NCI-H460 (cell line): ENCODE measurements around the gene LILRB1. TPM values are rescaled to one million over a fixed set of nuclear protein-coding genes. Genes with fewer than 3 reads are reported as not detected.
"Not testable (repeated sequence)": the region's sequence is repeated elsewhere in the genome, so short reads cannot be mapped to it uniquely, and the experiment has no call there.

Source experiments
- DNase-seq: peaks from one replicate; pipeline ENCODE4 v3.0.0-alpha.2; 2016; ENCODE audit warnings: low read depth; ENCODE audit errors: extremely low read depth
- small RNA-seq, 2 experiments: library from RNA; depleted of rRNA; stranded (forward); fragments of <200 nt; gene quantifications; one replicate each; pipeline ENCODE3, GENCODE V24; 2014
- total RNA-seq: library from RNA; depleted of rRNA; stranded (reverse); fragments of >200 nt; shearing (Covaris generic); gene quantifications from 2 replicates; pipeline ENCODE4 v1.2.3, GENCODE V29; 2014; rRNA removed

LILRB1 gene
- total RNA-seq, 1 experiment from 2014 or later: not detected

DNA sequence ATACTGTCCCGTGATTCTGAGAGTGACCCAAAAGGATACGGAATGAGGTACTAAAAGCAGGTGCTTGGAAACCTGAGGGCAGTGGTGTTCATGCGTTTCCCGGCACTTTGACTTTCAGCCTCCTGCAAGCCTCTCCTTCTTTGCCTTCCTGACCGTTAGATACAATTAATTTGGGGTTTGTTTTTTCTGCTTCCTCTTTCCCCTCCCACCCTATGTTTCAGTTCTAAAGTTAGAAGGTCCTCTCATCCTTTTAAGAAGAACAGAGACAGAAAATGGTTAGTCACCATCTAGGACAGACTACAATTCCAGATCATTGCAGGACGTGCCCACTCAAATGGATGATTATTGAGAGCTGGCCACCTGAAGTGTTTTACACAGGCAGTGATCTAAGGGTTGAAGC is 30.7 kb downstream of the LILRB1 start:
- DNase-seq: no peak

- no peak for DNase-seq
Measured at GRCh38 chr19:54661846-54662481, 31.7 kb downstream of the LILRB1 start.

DNA sequence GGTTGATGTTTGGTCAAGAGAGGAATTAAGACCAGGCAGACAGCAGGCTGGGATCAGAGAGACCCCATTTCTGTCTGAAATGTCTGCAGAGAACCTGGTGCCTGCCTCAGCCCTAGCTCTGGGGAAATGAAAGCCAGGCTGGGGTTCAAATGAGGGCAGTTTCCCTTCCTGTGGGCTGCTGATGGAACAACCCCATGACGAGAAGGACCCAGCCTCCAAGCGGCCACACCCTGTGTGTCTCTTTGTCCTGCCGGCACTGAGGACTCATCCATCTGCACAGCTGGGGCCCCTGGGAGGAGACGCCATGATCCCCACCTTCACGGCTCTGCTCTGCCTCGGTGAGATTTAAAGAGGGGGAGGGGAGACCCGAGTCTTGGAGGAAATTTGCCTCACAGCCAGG is 32.4 kb downstream of the LILRB1 start, which contains the start of gene LILRB4:
Gene LILRB4 (plus strand): TSS at position 256 of the 400 bp plus-strand sequence. CDS start 49 bp downstream, at position 305.
- DNase-seq: no peak

DNA sequence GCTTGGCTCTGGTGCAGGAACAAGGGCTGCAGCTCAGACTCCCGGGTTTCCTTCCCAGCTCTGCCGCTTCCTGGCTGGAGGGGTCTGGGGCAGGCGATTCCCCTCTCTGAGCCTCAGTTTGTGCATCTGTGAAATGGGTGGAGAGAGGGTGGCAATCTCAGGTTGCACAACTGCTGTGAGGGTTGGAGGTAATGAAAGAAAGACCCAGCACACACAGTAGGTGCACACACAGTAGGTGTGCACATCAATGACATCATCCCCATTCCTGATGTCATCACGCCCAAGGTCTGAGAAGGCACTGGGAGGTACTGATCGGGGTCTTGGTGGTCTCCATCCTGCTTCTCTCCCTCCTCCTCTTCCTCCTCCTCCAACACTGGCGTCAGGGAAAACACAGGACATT is 35.2 kb downstream of the LILRB1 start:
- DNase-seq: no peak

GRCh38 chr19:54667217-54667616 is 36.9 kb downstream of the LILRB1 start:
- no peak for DNase-seq

DNA sequence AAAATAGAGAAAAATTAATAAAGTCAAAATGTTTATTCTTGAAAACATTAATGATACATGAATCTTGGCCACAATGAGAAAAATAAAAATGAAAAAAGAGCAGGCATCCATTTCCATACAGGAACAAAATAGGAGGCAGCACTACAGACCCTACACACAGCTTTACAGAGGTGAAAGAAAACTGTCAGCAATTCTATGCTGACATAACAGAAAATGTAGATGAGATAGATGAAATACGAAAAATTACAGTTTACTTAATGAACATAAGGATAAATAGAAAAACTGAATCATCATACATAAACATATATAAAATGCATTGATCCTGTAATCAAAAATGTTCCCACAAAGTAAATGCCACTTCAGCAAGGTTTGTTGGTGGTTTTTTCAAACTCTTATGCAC is 38.1 kb downstream of the LILRB1 start:
- DNase-seq: no peak

DNA sequence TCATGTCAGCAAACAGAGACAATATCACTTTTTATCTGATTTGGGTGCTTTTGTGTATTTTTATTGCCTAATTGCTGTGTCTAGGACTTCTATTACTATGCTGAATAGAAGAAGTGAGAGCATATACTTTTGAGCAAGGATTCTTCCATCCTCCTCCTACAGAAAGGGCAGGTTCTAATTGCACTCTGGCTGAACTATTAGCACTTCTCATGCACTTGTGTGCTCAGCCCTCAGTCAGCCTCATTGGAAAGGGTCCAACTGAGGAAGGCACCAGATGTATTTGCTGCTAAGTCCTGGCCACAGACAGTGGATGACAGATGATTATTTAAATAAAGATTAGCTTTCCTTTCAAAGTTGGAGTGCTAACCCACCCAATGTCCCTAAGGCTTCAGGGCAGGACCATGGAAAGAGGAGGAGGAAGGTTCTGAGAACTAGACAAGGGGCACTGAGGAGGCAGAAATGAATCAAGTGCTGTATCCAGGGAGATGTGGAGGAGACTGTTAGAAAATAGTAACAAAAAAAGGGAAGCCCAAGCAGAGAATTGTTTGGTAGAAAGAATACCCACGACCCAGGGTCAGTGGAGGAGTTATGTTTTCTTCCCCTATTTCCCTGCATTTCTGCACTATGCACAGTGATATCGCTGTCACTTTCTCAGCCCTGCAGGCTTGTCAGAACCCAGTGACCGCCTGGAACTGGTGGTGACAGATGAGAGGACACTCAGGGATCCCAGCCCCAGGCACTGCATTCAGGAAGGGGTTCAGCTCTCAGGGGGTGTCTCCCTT is 40.5 kb downstream of the LILRB1 start:
- no peak for DNase-seq

GRCh38 chr19:54673222-54673621 is 42.9 kb downstream of the LILRB1 start:
- no peak for DNase-seq

- DNase-seq: peak; percentile 30
Measured at GRCh38 chr19:54674021-54674617, 43.8 kb downstream of the LILRB1 start.

DNA sequence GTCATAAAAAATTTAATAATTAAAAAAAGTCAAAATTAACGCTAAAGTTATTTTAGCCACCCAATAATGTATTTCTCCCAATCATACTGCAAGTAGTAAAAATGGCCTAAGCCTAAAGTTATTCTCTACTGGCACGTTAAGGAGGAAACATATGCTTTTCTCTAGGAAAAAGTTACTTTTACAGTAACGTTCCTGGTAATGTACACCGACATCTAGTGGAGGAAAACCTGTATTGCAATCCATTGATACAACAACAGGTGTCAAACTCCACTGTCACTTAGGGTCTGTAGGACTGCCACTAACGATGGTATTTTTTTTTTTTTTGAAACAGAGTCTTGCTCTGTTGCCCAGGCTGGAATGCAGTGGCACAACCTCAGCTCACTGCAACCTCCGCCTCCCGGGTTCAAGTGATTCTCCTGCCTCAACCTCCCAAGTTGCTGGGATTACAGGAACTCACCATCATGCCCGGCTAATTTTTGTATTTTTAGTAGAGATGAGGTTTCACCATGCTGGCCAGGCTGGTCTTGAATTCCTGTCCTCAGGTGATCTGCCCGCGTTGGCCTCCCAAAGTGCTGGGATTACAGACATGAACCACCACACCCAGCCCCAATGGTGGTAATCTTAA is 46.0 kb downstream of the LILRB1 start:
- peak; percentile 24 for DNase-seq

DNA sequence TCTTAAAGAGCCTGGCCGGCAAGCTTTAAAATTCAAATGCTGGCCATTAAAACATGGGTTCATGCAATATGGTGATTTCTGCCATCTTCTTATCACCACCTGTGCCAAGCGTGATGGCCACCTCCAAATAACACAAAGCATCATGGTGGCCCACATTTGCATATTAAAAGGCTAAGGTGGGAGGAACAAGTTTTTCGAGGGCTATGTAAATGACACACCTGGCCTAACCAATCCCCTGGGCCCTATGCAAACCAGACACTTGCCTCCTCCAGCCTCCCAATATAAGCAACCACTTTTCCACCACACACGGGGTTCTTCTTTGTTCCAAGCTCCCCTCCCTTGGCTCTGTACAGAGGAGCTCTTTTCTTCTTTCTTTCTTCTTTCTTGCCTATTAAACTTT is 46.9 kb downstream of the LILRB1 start:
- DNase-seq: no peak

DNA sequence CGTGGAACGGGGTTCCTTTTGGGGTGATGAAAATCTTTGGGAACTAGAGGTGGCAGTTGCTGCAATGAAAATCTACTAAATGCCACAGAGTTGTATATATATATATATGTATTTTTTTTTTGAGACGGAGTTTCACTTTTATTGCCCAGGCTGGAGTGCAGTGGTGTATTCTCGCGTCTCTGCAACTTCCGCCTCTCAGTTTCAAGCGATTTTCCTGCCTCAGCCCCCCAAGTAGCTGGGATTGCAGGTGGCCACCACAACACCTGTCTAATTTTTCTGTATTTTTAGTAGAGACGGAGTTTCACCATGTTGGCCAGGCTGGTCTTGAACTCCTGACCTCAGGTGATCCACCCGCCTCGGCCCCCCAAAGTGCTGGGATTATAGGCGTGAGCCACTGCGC is 51.3 kb downstream of the LILRB1 start:
- not testable (repeated sequence) for DNase-seq

GRCh38 chr19:54682306-54682856 is 52.1 kb downstream of the LILRB1 start:
- DNase-seq: no peak

DNA sequence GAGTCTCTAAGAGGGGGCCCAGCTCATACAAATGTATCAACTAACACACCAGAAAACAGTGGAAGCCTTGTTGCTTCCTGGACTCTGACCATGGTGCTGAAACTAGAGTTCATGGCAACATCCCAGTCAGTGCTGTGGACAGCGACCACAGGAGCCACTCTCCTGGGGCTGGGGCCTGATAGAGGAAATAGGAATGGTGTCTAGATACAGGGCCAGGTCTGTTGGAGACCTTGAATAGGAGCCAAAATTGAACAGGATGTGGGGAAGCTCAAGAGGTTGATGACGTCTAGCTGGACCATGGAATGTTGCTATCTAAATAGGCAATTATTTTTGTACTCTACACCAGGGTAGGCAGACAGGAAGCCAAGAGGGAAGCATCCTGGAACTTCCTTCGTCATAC is 54.2 kb downstream of the LILRB1 start:
- peak; percentile 36 for DNase-seq

Small RNA genes within 50 kb of the gene (small RNA-seq; reads per million reads assigned to genes)
- 0 reads per million in 2 experiments for gene AC245036.3
- 0 reads per million in 2 experiments for gene MIR8061

Other genes with a start within 250 kb of the LILRB1 start
- gene TTYH1, start 215.0 kb upstream of the LILRB1 start, total RNA-seq: not detected in 2 replicates
- gene LENG8, start 181.3 kb upstream of the LILRB1 start, total RNA-seq: 30.4 and 32.9 TPM in 2 replicates
- 6.2 and 8.2 TPM in 2 replicates for gene LENG9, start 166.7 kb upstream of the LILRB1 start, total RNA-seq
- 0.17 TPM in 1 of 2 replicates, not detected in the other for gene CDC42EP5, start 157.2 kb upstream of the LILRB1 start, total RNA-seq
- gene LAIR2, start 127.7 kb upstream of the LILRB1 start, total RNA-seq: not detected in 2 replicates
- not detected in 2 replicates for gene LILRA2, start 56.7 kb upstream of the LILRB1 start, total RNA-seq
- not detected in 2 replicates for gene LILRA1, start 36.9 kb upstream of the LILRB1 start, total RNA-seq
- gene LILRB4, start 32.5 kb downstream of the LILRB1 start, total RNA-seq: not detected in 2 replicates
- not detected in 2 replicates for gene KIR3DL3, start 94.0 kb downstream of the LILRB1 start, total RNA-seq
- not detected in 2 replicates for gene KIR2DL3, start 108.0 kb downstream of the LILRB1 start, total RNA-seq
- gene KIR2DL1, start 139.3 kb downstream of the LILRB1 start, total RNA-seq: not detected in 2 replicates
- not detected in 2 replicates for gene KIR2DL4, start 173.1 kb downstream of the LILRB1 start, total RNA-seq
- not detected in 2 replicates for gene KIR3DL1, start 186.0 kb downstream of the LILRB1 start, total RNA-seq
- gene KIR2DS4, start 202.2 kb downstream of the LILRB1 start, total RNA-seq: not detected in 2 replicates
- not detected in 2 replicates for gene KIR3DL2, start 220.0 kb downstream of the LILRB1 start, total RNA-seq
- not detected in 2 replicates for gene FCAR, start 243.8 kb downstream of the LILRB1 start, total RNA-seq